Lower leg skin (tissue), 3 donors: ENCODE results near the gene NLE1.

Experiments used
- CTCF ChIP-seq, 3 donors: fragments of 450-650 bp; IDR thresholded peaks; one replicate each; pipeline ENCODE4 v1.5.1; 2016; ENCODE audit warnings: antibody characterized with exemption in 3 of 3, mild to moderate bottlenecking in 3 of 3, moderate library complexity in 2 of 3
- POLR2A ChIP-seq, 2 donors: fragments of 450-650 bp; IDR thresholded peaks; one replicate each; pipeline ENCODE4 v1.6.1; 2016 to 2017; ENCODE audit warnings: antibody characterized with exemption in 2 of 2, mild to moderate bottlenecking in 1 of 2, moderate library complexity in 1 of 2

- TF ChIP-seq CTCF (IDR thresholded peaks at IDR 0.05), result no peak
- no peak for TF ChIP-seq POLR2A (IDR thresholded peaks at IDR 0.05)
Measured at GRCh38 chr17:35086164-35086563, 55.9 kb downstream of the NLE1 start.
